Bronchial epithelial cell (primary cell): ENCODE data around the gene MAPKAPK2. TPM values are rescaled to one million over a fixed set of nuclear protein-coding genes. Genes with fewer than 3 reads are reported as not detected.

Source experiments
- DNase-seq: peaks from one replicate; pipeline ENCODE4 v3.0.0-alpha.2; 2010; ENCODE audit warnings: low read depth
- FAIRE-seq: peaks from 2 replicates; lab custom pipeline; 2011; peaks lifted over from hg19 to GRCh38; lab: Jason Lieb, UNC
- H3K27me3 ChIP-seq: 2 replicates; pipeline ENCODE4 v1.5.1; 2011; ENCODE audit warnings: low read length; ENCODE audit not compliant: control insufficient read depth, insufficient read depth
- H3K36me3 ChIP-seq: 2 replicates; pipeline ENCODE4 v1.5.1; 2011; ENCODE audit warnings: low read length; ENCODE audit not compliant: control insufficient read depth, insufficient read depth
- H3K4me3 ChIP-seq: 2 replicates; pipeline ENCODE4 v1.5.1; 2011; ENCODE audit warnings: mild to moderate bottlenecking, low read depth, low read length, control low read depth
- CTCF ChIP-seq: IDR thresholded peaks from 2 replicates; pipeline ENCODE4 v1.5.1; 2011; ENCODE audit warnings: mild to moderate bottlenecking, moderate library complexity, low read length, control low read depth, inconsistent platforms; ENCODE audit not compliant: insufficient read depth, severe bottlenecking
- total RNA-seq: library from RNA; depleted of rRNA; stranded (reverse); fragments of >200 nt; gene quantifications from 2 replicates; pipeline ENCODE4 v1.2.1, GENCODE V29; 2014

MAPKAPK2 gene
- total RNA-seq, 1 donor from 2014 or later, result 23.2 TPM

GRCh38 chr1:206719169-206719839, 34.6 kb downstream of the MAPKAPK2 start:
- Histone ChIP-seq H3K27me3 (no peaks in the 10 kb centered on the region), H3K36me3 (no peaks in the 10 kb centered on the region), H3K4me3 (no peak overlapping the region)
- DNase-seq, result no peak
- TF ChIP-seq CTCF, result no peak
- FAIRE-seq, result no peak

- FAIRE-seq (no peak), DNase-seq (no peak)
- H3K4me3 ChIP-seq, result no peak overlapping the region
- no peak for TF ChIP-seq CTCF
- H3K36me3 ChIP-seq, result no peaks in the 10 kb centered on the region
- no peaks in the 10 kb centered on the region for H3K27me3 ChIP-seq
These were observed 36.7 kb downstream of the MAPKAPK2 start for GRCh38 chr1:206721454-206721853.

GRCh38 chr1:206722751-206723461, 38.2 kb downstream of the MAPKAPK2 start:
- Histone ChIP-seq H3K27me3 (no peaks in the 10 kb centered on the region), H3K36me3 (no peaks in the 10 kb centered on the region), H3K4me3 (no peak overlapping the region)
- FAIRE-seq (no peak), DNase-seq (no peak)
- TF ChIP-seq CTCF, result no peak

GRCh38 chr1:206723462-206723804, 38.7 kb downstream of the MAPKAPK2 start:
- DNase-seq, result no peak
- Histone ChIP-seq H3K4me3 (no peak overlapping the region), H3K27me3 (no peaks in the 10 kb centered on the region), H3K36me3 (no peaks in the 10 kb centered on the region)
- TF ChIP-seq CTCF, result no peak
- FAIRE-seq, result no peak

- FAIRE-seq (no peak), DNase-seq (peak; percentile 78)
- no peak for TF ChIP-seq CTCF
- no peak overlapping the region for H3K4me3 ChIP-seq
- H3K27me3 ChIP-seq, result no peaks in the 10 kb centered on the region
- peaks cover 3% of the 10 kb centered on the region for H3K36me3 ChIP-seq
These were observed 39.2 kb downstream of the MAPKAPK2 start for GRCh38 chr1:206723805-206724472.
